HG02623 (cell line): ENCODE data around the gene FPR1.

Experiments
- ATAC-seq: cut with Tn5 transposase; IDR thresholded peaks from one replicate; pipeline ENCODE4 v1.9.1; 2021; ENCODE audit warnings: moderate library complexity; ENCODE audit not compliant: unreplicated experiment

FPR1 gene, protein sequence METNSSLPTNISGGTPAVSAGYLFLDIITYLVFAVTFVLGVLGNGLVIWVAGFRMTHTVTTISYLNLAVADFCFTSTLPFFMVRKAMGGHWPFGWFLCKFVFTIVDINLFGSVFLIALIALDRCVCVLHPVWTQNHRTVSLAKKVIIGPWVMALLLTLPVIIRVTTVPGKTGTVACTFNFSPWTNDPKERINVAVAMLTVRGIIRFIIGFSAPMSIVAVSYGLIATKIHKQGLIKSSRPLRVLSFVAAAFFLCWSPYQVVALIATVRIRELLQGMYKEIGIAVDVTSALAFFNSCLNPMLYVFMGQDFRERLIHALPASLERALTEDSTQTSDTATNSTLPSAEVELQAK

DNA sequence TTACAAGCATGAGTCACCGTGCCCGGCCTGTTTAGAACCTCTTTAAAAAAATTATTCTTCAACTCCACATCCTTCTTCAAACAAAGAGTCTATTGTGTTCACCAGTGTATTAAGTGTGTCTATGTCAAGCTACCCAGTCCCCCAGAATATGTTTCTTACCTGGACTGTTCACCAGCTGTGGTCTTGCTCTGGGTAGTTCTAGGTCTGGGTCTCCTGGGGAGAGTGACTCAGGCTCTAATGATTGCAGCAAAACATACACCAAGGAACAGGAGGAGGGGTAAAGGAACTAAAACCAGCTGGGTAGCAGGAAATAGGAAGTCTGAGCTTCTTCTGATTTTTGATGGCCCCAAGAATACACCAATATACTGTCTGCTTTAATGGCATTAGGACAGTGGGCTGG is at the start of gene FPR1:
TSS of gene FPR1 (minus strand) at position 224 of the 400 bp plus-strand sequence. CDS start 4,884 bp downstream, outside the sequence.
- no peak for ATAC-seq

DNA sequence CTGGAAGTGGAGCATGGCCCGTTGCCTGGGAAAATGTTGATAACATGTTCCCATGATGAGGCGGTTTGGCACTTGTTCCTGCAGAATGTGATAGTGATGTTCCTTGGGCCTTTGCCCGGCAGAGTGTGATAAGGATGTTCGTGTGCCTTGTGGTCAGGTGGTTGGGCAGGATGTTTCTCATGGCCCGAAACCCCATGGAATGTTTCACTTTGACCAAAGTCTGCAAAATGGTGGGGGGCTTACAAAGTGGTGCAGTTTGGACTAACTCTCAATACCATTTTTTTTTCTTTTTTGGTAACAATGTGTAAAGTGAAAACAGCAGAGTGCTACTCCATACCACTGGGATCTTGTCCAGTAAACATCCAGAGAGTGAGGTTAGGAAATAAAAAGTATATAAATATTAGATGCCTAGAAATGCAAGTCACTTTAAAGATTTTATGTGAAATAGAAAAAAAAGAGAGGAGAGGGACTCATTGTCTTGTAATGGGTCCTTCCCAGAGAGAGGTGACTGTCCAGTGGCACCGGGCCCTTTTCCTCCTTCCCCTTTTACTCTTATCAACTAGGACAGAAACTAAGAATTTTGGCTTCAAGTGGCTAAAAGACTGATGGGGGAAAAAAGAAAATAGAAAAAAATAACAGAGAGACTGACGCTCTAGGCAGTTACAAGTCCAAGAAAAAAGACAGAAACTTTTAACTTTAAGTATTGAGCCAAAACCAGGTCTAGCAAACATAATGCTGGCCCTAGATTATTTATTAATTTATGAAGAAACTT is 49.0 kb upstream of the FPR1 start:
- ATAC-seq = no peak

DNA sequence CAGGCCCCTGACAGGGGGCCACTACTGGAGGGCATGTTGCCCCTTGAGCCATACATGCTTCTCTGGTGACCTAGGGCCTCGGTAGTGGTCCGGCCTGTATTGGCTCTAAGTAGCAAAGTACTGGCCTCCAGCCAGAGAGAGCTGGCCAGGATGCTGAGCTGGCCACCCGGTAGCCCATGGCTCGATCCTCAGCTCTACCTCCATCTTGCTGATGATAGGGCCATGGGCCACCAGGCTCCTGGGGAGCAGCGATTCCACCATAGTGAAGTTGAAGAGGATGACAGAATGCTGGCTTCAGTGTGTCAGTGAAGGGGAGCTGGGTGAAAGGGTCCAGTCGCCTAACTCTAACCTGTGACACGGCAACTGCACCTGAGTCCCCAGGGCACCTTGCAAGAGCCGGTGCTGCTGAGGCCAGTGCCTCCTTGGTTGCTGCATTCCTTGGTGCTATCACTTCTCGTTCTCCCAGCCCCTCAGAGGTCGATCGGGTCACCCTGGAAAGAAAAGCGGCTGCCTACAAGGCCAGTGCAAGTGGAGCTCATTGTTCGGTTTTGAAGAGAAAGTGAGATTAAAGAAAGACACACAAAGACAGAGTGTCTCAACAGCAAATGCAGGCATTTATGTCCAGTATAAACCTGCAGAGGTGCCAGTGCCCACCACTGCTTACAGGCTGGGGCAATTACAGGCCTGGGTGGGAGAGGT is 48.2 kb upstream of the FPR1 start:
- ATAC-seq = no peak

DNA sequence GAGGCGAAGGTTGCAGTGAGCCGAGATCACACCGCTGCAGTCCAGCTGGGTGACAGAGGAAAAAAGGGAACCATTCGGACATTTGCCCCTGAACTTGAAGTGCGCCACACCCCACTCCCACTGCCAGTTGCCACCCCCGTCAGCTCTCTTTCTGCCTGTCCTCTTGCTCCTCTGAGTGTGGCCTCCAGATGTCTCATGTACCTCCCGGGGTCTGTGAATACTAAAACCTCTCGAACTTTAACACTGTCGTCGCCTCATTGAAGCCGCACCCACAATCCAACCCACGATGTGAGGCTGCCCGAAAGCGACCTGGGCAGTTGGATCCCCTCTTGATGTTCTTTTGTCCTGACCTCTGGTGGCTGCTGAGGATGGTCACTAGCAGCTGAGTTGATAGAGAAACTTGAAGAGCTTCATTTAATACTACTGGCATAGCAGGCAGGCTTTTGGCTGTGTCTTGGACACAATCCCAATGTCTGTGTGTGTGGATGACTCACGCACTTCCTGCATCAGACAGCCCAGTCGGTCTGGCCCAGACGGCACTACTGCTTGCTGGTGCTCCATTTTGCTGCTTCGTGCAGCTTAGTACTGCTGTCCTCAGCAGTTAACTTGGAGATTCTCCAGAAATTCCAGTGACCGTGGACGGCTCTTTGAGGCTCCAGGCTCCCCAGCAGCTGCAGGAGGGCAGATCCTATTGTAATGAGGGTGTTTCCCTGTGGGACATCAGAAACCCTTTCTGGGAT is 47.5 kb upstream of the FPR1 start:
- ATAC-seq = no peak

DNA sequence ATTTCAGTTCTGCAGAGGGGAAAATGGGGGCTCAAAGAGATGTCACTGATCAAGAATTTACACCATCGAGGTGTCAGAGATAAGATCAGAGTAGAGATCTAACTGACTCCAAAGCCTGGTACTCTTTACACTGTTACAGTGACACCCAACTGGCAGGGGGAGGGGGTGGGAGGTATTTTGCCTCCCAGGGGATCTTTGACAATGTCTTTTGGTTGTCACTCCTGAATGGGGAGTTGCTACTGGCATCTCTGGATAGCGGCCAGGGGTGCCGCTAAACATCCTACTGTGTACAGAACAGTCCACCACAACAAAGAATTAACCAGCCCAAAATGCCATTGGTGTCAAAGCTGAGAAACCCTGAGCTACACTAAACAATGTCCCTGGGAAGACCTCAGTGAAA is 46.4 kb upstream of the FPR1 start:
- no peak for ATAC-seq

DNA sequence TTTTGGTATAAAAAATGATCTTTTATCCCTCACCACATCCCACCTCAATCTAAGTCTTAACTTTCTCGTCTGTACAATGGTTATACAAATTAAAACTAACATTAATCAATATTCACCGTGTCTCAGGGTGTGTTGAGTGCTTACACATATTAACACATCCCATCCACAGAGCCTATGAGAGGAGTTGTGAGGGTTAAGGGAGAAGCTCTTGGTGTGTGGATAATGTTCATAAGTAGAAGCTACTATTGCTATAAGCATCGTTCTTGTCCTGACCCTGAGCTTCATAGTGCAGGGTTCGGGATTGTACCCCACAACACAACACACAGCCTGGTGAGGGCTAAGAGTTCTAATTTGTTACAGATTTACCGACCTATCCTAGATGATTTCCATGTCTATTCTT is 45.8 kb upstream of the FPR1 start:
- no peak for ATAC-seq

DNA sequence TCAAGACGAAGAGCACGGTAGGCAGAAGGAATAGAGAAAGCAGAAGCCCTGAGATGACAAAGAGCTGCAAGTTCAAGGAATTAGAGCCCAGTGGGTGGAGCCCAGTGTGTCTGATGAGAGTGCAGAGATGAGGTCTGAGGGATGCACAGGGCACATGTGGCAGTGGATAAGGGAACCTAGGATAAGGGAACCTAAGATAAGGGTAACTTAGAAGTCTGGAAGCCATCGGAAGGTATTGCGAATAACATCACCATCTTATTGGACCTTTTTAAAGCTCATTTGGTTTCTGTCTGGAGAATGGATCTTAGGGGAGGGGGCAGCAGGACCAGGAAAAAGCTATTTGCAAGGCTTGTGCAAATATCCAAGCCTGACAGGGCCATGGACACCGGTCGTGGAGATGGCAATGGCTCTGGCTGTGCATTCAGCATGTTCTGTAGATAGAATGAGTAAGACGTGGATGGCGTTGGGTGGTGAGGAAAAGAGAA is 44.6 kb upstream of the FPR1 start:
- no peak for ATAC-seq

DNA sequence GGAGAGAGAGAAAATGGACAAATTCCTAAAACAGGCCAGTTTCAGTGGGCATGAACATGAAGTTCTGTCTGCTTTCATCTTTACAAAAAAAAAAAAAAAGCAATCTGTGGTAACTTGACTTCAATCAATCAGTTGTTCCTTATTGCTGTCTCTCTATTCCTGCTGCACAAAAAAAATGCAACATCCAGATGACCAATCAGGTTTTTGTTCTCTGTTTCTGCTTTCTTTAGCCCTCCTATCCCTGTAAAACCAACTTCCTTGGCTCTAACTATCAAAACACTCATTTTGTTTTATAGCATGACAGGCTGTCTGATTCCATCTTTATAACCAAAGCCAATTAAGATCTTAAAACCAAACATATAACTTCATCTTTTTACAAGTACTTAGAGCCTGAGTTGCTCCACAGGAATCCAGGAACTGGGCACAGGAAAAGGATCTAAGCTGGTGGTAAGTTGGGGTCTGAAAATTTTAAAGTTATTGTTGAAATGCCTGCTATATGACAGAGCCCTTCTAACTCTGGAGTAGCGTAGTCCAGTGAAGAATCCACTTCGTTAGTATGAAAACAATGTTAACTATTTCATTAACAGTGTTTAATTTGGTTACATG is 43.3 kb upstream of the FPR1 start, which contains the start of gene FPR3:
TSS of gene FPR3 (plus strand) at position 273 of the 606 bp plus-strand sequence. CDS start 28,592 bp downstream, outside the sequence.
- no peak for ATAC-seq

DNA sequence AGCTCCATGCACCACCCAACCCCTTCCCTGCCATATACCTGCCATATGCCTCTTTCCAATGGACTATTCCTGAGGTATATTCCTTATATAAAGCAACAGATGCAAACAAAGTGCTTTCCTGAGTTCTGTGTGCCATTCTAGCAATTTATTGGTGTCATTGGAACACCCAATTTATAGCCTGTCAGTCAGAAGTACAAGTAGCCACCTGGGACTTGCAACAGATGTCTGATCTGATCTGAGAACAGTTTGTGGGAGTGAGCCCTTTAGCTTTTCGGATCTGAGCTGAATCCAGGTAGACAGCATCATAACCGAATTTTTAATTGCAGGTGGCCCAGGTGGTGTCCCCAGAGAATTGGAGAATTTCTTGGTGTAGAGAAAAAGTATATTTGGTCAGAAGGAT is 42.3 kb upstream of the FPR1 start:
- no peak for ATAC-seq

DNA sequence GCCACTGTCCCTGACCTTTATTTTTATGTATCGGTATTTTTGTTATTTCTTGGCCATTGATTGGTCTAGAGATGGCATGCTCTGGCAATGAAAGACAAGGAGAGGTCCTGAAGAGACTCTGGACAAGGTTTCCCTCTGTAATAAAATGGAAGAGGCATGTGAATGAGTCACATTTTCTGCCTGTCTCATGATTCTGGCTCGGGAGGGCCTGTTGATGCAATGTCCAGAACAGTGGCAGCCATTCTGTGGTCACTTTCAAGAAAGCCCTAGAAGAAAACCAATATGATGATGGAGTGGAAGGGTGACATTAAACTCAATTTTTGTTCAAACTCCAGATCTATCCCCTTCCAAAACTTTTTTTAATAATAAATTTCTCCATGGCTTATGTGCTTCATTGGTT is 41.3 kb upstream of the FPR1 start:
- ATAC-seq = no peak

DNA sequence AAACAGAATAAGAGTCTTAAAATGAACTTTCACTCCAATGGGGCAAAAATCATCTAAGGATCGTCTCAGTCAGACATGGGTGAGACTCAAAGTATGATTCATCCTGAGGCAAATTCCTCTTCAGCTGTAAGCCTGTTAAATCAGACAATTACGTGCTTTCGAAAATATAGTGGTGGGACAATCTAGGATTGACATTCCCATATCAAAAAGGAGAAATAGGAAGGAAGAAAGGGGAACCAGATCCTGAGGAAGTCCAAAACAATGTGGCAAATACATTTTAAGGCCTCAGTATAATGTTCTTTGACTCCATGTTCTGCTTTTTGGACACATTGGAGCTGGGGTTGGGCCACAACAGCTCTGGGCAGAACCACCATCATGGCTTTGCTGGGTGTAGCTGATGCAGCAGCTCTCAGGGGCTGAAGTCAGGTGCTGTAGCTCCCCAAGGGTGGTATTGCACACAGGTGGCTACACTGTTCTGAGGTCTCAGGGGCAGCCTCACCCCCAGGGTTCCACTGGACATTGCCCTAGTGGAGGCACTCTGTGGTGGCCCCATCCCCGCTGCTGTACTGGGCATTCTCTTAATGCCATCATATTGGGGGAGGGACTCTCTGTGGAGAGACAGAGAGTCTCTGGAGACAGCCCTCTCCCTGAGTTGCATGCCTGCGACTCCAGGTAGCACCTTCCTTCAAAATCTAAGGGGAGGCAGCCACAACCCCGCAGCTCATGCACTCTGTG is 37.5 kb upstream of the FPR1 start:
- no peak for ATAC-seq

DNA sequence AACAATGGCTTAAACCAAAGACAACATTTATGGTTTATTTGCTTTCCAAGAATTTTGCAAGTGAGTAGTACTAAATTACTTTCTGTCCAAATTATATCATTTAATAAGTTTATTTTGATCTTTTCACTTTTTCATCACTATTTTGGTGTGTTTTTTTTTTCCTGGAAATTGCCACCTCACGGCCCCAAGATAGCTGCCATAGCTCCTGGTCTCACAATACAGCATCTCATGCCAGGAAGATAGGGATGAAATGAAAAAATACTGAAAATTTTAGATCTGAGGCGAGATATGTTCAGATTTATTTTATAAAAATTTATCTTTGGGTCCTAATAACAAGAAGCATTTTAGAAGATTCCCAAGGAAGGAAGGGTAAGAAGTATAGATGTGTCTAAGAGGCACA is 36.4 kb upstream of the FPR1 start:
- ATAC-seq = no peak

DNA sequence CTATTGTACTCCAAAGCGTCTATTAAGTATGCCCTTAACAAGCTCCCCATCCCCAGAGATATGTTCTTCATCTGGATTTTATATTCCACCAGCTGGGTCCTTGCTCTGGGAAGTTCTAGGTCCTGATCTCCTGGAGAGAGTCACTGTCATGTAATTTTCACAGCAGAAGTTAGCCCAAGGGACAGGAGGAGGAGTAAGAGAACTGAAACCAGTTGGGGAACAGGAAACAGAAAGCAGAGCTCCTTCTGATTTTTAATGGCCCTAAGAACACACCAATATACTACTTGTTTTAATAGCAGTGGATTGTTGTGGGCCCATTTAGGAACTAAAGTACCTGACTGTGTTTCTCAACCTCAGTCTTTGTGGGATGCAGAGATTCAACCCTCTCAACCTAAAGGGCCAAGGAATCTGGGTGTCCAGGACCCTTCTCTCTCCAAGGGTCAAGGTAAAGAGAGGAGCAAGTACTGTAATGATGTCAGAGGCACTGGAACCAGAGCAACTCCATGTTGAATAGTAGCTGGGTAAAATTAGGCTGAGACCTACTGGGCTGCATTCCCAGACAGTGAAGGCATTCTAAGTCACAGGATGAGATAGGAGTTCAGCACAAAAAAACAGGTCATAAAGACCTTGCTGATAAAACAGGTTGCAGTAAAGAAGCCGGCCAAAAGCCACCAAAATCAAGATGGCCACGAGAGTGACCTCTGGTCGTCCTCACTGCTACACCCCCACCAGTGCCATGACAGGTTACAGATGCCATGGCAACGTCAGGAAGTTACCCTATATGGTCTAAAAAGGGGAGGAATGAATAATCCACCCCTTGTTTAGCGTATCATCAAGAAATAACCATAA is 35.2 kb upstream of the FPR1 start:
- ATAC-seq = no peak

DNA sequence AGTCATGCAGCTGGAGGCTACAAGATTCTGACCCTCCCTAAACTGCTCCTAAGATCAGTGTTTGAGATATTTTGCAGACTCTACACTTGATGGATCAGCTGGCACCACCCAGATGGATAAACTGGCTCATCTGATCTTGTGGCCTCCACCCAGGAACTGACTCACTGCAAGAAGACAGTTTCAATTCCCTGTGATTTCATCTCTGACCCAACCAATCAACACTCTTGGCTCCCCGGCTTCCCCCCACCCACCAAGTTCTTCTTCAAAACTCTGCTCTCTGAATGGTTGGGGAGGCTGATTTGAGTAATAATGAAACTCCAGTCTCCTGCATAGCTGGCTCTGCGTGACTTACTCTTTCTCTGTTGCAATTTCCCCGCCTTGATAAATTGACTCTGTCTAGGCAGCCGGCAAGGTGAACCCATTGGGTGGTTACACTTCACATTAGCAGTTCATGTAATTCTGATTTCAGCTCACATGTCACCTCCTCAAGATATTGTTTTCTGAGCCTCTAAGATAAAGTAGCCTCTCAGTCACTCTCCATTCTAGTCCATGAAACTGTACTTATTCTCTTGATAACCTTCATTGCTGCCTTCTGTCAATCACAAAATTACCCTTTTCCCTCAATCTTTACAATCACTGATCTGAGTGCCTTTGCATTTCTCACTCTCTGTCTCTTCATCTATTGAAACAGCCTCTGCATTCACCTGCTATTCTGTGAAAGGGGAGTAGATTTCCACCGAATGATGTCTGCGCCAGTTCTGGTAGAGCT is 33.4 kb upstream of the FPR1 start:
- ATAC-seq = no peak

DNA sequence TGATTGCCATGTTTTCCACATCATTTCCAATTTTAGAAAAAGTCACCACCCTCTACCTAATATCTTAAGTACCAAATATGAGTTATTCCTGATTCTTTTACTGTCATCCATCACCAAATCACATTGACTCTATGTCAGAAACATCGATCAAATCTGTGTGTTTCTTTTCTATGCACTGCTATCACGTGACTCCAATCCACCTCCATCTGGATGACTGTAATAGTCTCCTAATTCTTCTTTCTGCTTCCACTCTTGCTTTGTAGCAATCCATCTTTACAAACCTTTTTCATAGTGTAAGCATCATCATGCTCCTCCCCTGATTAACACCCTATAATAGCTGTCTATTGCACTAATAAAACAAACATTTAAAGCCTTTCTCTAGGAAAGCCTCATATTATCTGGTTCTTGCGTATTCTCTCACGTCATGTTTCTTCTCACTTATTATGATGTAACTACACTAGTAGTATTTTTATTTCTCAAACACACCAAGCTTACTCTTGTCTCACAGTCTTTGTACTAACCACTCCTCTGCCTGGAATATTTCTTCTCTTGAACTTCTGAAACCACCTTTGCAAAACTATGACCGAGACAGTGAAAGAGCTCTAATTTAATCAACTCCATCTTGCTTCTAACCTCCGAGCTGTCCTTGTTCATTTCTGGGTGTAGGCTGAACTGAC is 32.6 kb upstream of the FPR1 start:
- no peak for ATAC-seq

DNA sequence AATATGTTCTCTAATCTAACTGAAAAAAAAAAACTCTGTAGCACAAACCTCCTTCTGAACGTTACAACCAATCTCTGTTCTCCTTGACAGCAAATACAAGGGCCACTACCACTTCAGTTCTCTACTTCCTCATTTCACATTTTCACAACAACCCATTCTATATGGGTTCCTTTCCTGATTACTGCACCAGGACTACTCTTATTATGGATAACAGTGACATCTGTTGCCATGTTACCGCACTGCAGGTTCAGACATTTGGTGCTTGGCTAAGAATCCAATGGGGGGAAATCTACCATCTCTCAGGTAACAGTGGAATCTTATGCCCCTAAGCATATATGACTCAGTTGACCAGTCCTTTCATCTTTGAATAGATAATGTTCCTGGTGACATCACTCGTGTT is 31.7 kb upstream of the FPR1 start:
- ATAC-seq = no peak

DNA sequence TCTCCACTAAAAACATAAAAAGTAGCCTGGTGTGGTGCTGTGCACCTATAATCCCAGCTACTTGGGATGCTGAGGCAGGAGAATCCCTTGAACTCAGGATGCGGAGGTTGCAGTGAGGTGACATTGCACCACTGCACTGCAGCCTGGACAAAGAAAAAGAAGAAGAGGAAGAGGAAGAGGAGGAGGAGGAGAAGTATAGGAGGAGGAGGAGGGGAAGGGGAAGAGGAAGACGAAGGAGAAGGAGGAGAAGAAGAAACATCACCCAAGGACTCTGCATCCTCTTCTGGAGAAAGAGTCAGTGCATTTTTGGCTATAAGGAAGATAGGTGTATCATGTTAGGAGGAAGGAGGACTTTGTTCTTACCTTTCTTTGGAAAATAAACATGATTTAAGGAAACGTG is 30.3 kb upstream of the FPR1 start:
- no peak for ATAC-seq

DNA sequence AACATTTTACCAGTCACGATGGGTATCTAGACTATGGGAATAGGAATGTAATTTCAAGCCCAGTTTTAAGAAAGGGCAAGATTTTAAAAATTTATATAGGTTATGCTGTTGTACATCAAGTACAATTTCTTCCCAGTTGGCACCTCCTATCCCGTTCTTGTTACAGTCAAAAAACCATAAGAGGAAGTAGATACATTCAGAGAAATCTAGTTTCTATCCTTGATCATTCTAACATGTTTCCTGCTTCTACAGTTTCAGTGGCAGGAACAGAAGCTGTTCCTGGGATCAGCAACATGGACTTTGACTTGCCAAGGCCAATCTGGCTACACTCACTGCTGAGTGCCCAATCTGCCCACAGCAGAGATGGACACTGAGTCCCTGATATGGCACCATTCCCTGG is 28.6 kb upstream of the FPR1 start:
- ATAC-seq = no peak
